HCT116 (cell line): ENCODE results near the gene AGMAT. TPM values are rescaled to one million over a fixed set of nuclear protein-coding genes. Genes with fewer than 3 reads are reported as not detected.

Experiments
- ATAC-seq: fragments of 200-7000 bp; cut with Tn5 transposase; 2 replicates; pipeline ENCODE4 v1.9.1; 2020; ENCODE audit warnings: mild to moderate bottlenecking, moderate library complexity
- BruUV-seq: library from RNA; stranded (reverse); fragments of 400-500 nt; replicated peaks from 2 replicates; lab custom pipeline; 2021; lab: Mats Ljungman, UMichigan
- CTCF ChIA-PET: fragments of 300-600 bp; sonication (Branson Sonifier 250); formaldehyde crosslinking; loops from one replicate; lab custom pipeline; 2021; ENCODE audit warnings: antibody characterized with exemption; lab: Charles Lee
- POLR2A ChIA-PET: fragments of 300-600, 350-600 bp; sonication (Branson Sonifier 250); formaldehyde crosslinking; loops from one replicate; lab custom pipeline; 2021; ENCODE audit warnings: antibody characterized with exemption; lab: Charles Lee
- RAD21 ChIA-PET, 2 experiments: fragments of 300-600 bp; sonication (Branson Sonifier 250); formaldehyde crosslinking; loops; one replicate each; lab custom pipeline; 2023; ENCODE audit warnings: low total read pairs in 2 of 2; ENCODE audit not compliant: uncharacterized antibody in 2 of 2, unreplicated experiment in 2 of 2, low non-redundant PET in 1 of 2; lab: Charles Lee
- DNase-seq: peaks from one replicate; pipeline ENCODE4 v3.0.0-alpha.2; 2010; ENCODE audit warnings: low read depth, low spot score
- H2AFZ ChIP-seq: fragments of 200-600 bp; shearing (Covaris generic), sonication (generic); 2 replicates; pipeline ENCODE4 v1.6.1; 2017; ENCODE audit warnings: low read depth, mixed run types, mixed read lengths, antibody characterized with exemption, low read length; ENCODE audit not compliant: poor library complexity, severe bottlenecking
- H3K27ac ChIP-seq: 2 replicates; pipeline ENCODE4 v1.5.1; 2012; ENCODE audit warnings: low read depth, low read length
- H3K27me3 ChIP-seq: fragments of 200-600 bp; sonication (generic); 2 replicates; pipeline ENCODE4 v1.6.1; 2016; ENCODE audit warnings: mixed run types, low read length, mixed read lengths; ENCODE audit not compliant: insufficient read depth
- H3K36me3 ChIP-seq, 2 experiments: fragments of 200-500 bp in 1 of 2; fragments of 200-600 bp in 1 of 2; sonication (Bioruptor generic) in 1 of 2; sonication (generic) in 1 of 2; 2 replicates each; pipeline versions ENCODE4 v1.5.1 to v1.6.1; 2014 to 2016; ENCODE audit warnings: low read length in 2 of 2, inconsistent platforms in 1 of 2, mixed read lengths in 1 of 2, mixed run types in 1 of 2; ENCODE audit not compliant: insufficient read depth in 2 of 2, control insufficient read depth in 1 of 2
- H3K4me1 ChIP-seq, 2 experiments: fragments of 200-600 bp in 1 of 2; sonication (generic) in 1 of 2; 2 replicates each; pipeline versions ENCODE4 v1.5.1 to v1.6.1; 2012 to 2017; ENCODE audit warnings: low read length in 2 of 2, inconsistent platforms in 1 of 2, mild to moderate bottlenecking in 1 of 2, mixed read lengths in 1 of 2, mixed run types in 1 of 2, moderate library complexity in 1 of 2; ENCODE audit not compliant: insufficient read depth in 2 of 2, control insufficient read depth in 1 of 2
- H3K4me2 ChIP-seq: fragments of 200-600 bp; sonication (generic); 2 replicates; pipeline ENCODE4 v1.6.1; 2017; ENCODE audit warnings: mixed run types, low read length, mixed read lengths
- H3K4me3 ChIP-seq, 2 experiments: fragments of 200-600 bp in 1 of 2; sonication (generic) in 1 of 2; replicated peaks in 1 of 2; 2 replicates each; pipeline ENCODE4 v1.5.1; 2011 to 2016; ENCODE audit warnings: low read length in 2 of 2, control low read depth in 1 of 2, low read depth in 1 of 2, mild to moderate bottlenecking in 1 of 2, mixed read lengths in 1 of 2, mixed run types in 1 of 2
- H3K79me2 ChIP-seq: fragments of 200-600 bp; sonication (generic); 2 replicates; pipeline ENCODE4 v1.6.1; 2017; ENCODE audit warnings: mild to moderate bottlenecking, mixed run types, low read length, moderate library complexity, mixed read lengths; ENCODE audit not compliant: insufficient read depth
- H3K9ac ChIP-seq: fragments of 200-600 bp; sonication (generic); 2 replicates; pipeline ENCODE4 v1.6.1; 2016; ENCODE audit warnings: low read length, mixed read lengths
- H3K9me2 ChIP-seq: fragments of 200-600 bp; sonication (generic), shearing (Covaris generic); 2 replicates; pipeline ENCODE4 v1.6.1; 2017; ENCODE audit warnings: mixed run types, mild to moderate bottlenecking, moderate library complexity; ENCODE audit not compliant: insufficient read depth
- H3K9me3 ChIP-seq, 2 experiments: fragments of 200-500 bp in 1 of 2; fragments of 200-600 bp in 1 of 2; sonication (Bioruptor generic) in 1 of 2; sonication (generic) in 1 of 2; 2 replicates each; pipeline ENCODE4 v1.6.1; 2014 to 2017; ENCODE audit warnings: low read length in 2 of 2, mixed read lengths in 2 of 2, inconsistent platforms in 1 of 2, low read depth in 1 of 2, mild to moderate bottlenecking in 1 of 2, mixed run types in 1 of 2, moderate library complexity in 1 of 2; ENCODE audit not compliant: control insufficient read depth in 1 of 2, insufficient read depth in 1 of 2
- H4K20me1 ChIP-seq: fragments of 200-600 bp; sonication (generic), shearing (Covaris generic); 2 replicates; pipeline ENCODE4 v1.6.1; 2017; ENCODE audit warnings: mixed run types, mild to moderate bottlenecking, moderate library complexity; ENCODE audit not compliant: insufficient read depth
- CBX3 ChIP-seq: IDR thresholded peaks from 2 replicates; pipeline ENCODE4 v1.6.1; 2012; ENCODE audit warnings: low read depth
- CTCF ChIP-seq, 3 experiments: fragments of 200-600 bp in 1 of 3; sonication (generic) in 1 of 3; IDR thresholded peaks in 2 of 3; conservative IDR thresholded peaks in 1 of 3; 2 replicates each; pipeline ENCODE4 v1.5.1; 2012 to 2017; ENCODE audit warnings: low read depth in 2 of 3, low read length in 2 of 3, antibody characterized with exemption in 1 of 3, borderline replicate concordance in 1 of 3, control low read depth in 1 of 3, mild to moderate bottlenecking in 1 of 3, mixed read lengths in 1 of 3, mixed run types in 1 of 3, moderate library complexity in 1 of 3; ENCODE audit not compliant: insufficient read depth in 1 of 3
- EGR1 ChIP-seq: IDR thresholded peaks from 2 replicates; pipeline ENCODE4 v1.6.1; 2012; ENCODE audit warnings: low read depth
- ELF1 ChIP-seq: IDR thresholded peaks from 2 replicates; pipeline ENCODE4 v1.6.1; 2012; ENCODE audit warnings: low read depth, borderline replicate concordance
- EZH2phosphoT487 ChIP-seq: fragments of 200-600 bp; IDR thresholded peaks from 2 replicates; pipeline ENCODE4 v1.6.1; 2018; ENCODE audit warnings: antibody characterized with exemption, borderline replicate concordance
- JUND ChIP-seq: IDR thresholded peaks from 2 replicates; pipeline ENCODE4 v1.6.1; 2012
- POLR2A ChIP-seq: IDR thresholded peaks from 2 replicates; pipeline ENCODE4 v1.7.0; 2011; ENCODE audit warnings: borderline replicate concordance; ENCODE audit not compliant: insufficient read depth, insufficient read length; ENCODE audit errors: extremely low read depth
- RAD21 ChIP-seq: IDR thresholded peaks from 2 replicates; pipeline ENCODE4 v1.6.1; 2012; ENCODE audit warnings: low read depth, mild to moderate bottlenecking
- REST ChIP-seq: IDR thresholded peaks from 2 replicates; pipeline ENCODE4 v1.6.1; 2012; ENCODE audit warnings: low read depth
- TCF7L2 ChIP-seq: IDR thresholded peaks from 2 replicates; pipeline ENCODE4 v1.7.0; 2011; ENCODE audit warnings: borderline replicate concordance, inconsistent platforms; ENCODE audit not compliant: insufficient read depth, insufficient read length; ENCODE audit errors: extremely low read depth
- ZBTB33 ChIP-seq: IDR thresholded peaks from 2 replicates; pipeline ENCODE4 v1.6.1; 2011; ENCODE audit warnings: mild to moderate bottlenecking, low read length, moderate library complexity; ENCODE audit not compliant: insufficient replicate concordance; ENCODE audit errors: extremely low read depth
- ZFX ChIP-seq: fragments of 450-650 bp; IDR thresholded peaks from 2 replicates; pipeline ENCODE4 v1.6.1; 2017
- ZNF274 ChIP-seq: fragments of 200-500 bp; sonication (Bioruptor generic); IDR thresholded peaks from 2 replicates; pipeline ENCODE4 v1.6.1; 2014; ENCODE audit warnings: mild to moderate bottlenecking, low read depth, low read length, inconsistent platforms
- intact Hi-C: fragments of 100-400 bp; cut with micrococcal nuclease; formaldehyde crosslinking; loops from 2 replicates; pipeline ENCODE4 v1.10.0; 2022
- total RNA-seq: library from RNA; stranded (reverse); gene quantifications from one replicate; pipeline ENCODE4 v1.2.1, GENCODE V29; 2021; ENCODE audit not compliant: unreplicated experiment

The AGMAT gene
- total RNA-seq, 1 experiment from 2014 or later, result not detected

GRCh38 chr1:15575549-15576150, 9.2 kb downstream of the AGMAT start:
- no peak overlapping the region for H2AFZ ChIP-seq
- no peak overlapping the region for H3K9ac ChIP-seq
- no peak for TF ChIP-seq RAD21
- no peaks in the 10 kb centered on the region for H3K9me2 ChIP-seq
- POLR2A ChIA-PET, result no interaction called here
- RAD21 ChIA-PET, result no interaction called here
- BruUV-seq, result no TSS peak
- no peaks in the 10 kb centered on the region for H4K20me1 ChIP-seq
- H3K9me3 ChIP-seq, result no peaks in the 10 kb centered on the region
- no peak overlapping the region for H3K4me2 ChIP-seq
- H3K79me2 ChIP-seq, result no peaks in the 10 kb centered on the region
- H3K36me3 ChIP-seq, result no peaks in the 10 kb centered on the region
- no peak overlapping the region for H3K4me3 ChIP-seq
- CTCF ChIA-PET, result no interaction called here
- H3K27me3 ChIP-seq, result no peaks in the 10 kb centered on the region
- DNase-seq, result no peak
- intact Hi-C loops, result no loop called here
- no peak for ATAC-seq
- H3K4me1 ChIP-seq, result no peaks in the 10 kb centered on the region
- H3K27ac ChIP-seq, result no peak overlapping the region

GRCh38 chr1:15574741-15575140, 10.1 kb downstream of the AGMAT start:
- no peak overlapping the region for H2AFZ ChIP-seq
- TF ChIP-seq ZNF274, result no peak
- no peak for TF ChIP-seq POLR2A
- TF ChIP-seq CBX3, result no peak
- no peak for TF ChIP-seq CTCF (IDR thresholded peaks at IDR 0.05 in 2 of 3, conservative IDR thresholded peaks at IDR 0.05 in 1 of 3; ENCODE audit: borderline replicate concordance in 1 of 3, insufficient read depth in 1 of 3, low read depth in 2 of 3, low read length in 2 of 3)
- no peak for TF ChIP-seq EGR1
- no peak for TF ChIP-seq REST
- no peak for TF ChIP-seq ZBTB33
- no peak for TF ChIP-seq EZH2phosphoT487
- TF ChIP-seq ELF1, result no peak
- no peak for TF ChIP-seq JUND
- TF ChIP-seq ZFX, result no peak
- no peak for TF ChIP-seq TCF7L2

More at GRCh38 chr1:15574741-15575140, 10.1 kb downstream of the AGMAT start:
- ChIA-PET CTCF (no interaction called here), POLR2A (no interaction called here), RAD21 (no interaction called here)
- no peak for DNase-seq
- Histone ChIP-seq H3K9me3 (no peaks in the 10 kb centered on the region), H3K4me2 (no peak overlapping the region), H3K4me1 (no peaks in the 10 kb centered on the region), H3K9ac (no peak overlapping the region), H3K27me3 (no peaks in the 10 kb centered on the region), H3K4me3 (no peak overlapping the region), H3K9me2 (no peaks in the 10 kb centered on the region), H3K79me2 (no peaks in the 10 kb centered on the region), H4K20me1 (no peaks in the 10 kb centered on the region), H3K36me3 (no peaks in the 10 kb centered on the region), H3K27ac (no peak overlapping the region)
- intact Hi-C loops, result no loop called here
- no TSS peak for BruUV-seq
- no peak for ATAC-seq
